GM12801 (cell line): ENCODE measurements around the gene COL4A4.

Experiments
- CTCF ChIP-seq: IDR thresholded peaks from one replicate; pipeline ENCODE4 v1.5.1; 2011; ENCODE audit warnings: control low read depth; ENCODE audit not compliant: insufficient read length; ENCODE audit errors: extremely low read depth

The COL4A4 gene

GRCh38 chr2:227182765-227183164 is 18.8 kb upstream of the COL4A4 start:
- no peak for TF ChIP-seq CTCF

GRCh38 chr2:227180770-227181169 is 16.8 kb upstream of the COL4A4 start:
- no peak for TF ChIP-seq CTCF

- no peak for TF ChIP-seq CTCF
Observed at GRCh38 chr2:227179988-227180685, 16.1 kb upstream of the COL4A4 start.

GRCh38 chr2:227177592-227178336 is 13.8 kb upstream of the COL4A4 start:
- TF ChIP-seq CTCF, result no peak

GRCh38 chr2:227164763-227165291 is 822 bp upstream of the COL4A4 start:
- TF ChIP-seq CTCF, result no peak

GRCh38 chr2:227163485-227163997 is 464 bp downstream of the COL4A4 start:
- TF ChIP-seq CTCF, result no peak

GRCh38 chr2:227161947-227162346 is 2.1 kb downstream of the COL4A4 start:
- no peak for TF ChIP-seq CTCF
